GM10266 (cell line): Measurements from ENCODE around the gene TMSB4X.

Source experiments
- DNase-seq: peaks from one replicate; pipeline ENCODE4 v3.0.0; 2012; ENCODE audit errors: extremely low spot score
- CTCF ChIP-seq: IDR thresholded peaks from 2 replicates; pipeline ENCODE4 v1.5.1; 2012; ENCODE audit warnings: mild to moderate bottlenecking, low read depth; ENCODE audit not compliant: control insufficient read depth, insufficient read depth; ENCODE audit errors: missing control alignments

Gene TMSB4X

GRCh38 chrX:13001097-13001496 is 26.2 kb downstream of the TMSB4X start:
- DNase-seq, result no peak
- no peak for TF ChIP-seq CTCF

- no peak for TF ChIP-seq CTCF
Observed at GRCh38 chrX:13001961-13002671, 27.2 kb downstream of the TMSB4X start.

GRCh38 chrX:13005661-13006473 is 31.0 kb downstream of the TMSB4X start:
- no peak for TF ChIP-seq CTCF
- DNase-seq, result peak; percentile 22

More at GRCh38 chrX:13001961-13002671, 27.2 kb downstream of the TMSB4X start:
- DNase-seq, result no peak

- no peak for DNase-seq
- no peak for TF ChIP-seq CTCF
Observed at GRCh38 chrX:13007519-13008188, 32.7 kb downstream of the TMSB4X start.

- no peak for DNase-seq
- no peak for TF ChIP-seq CTCF
Observed at GRCh38 chrX:13008189-13008533, 33.3 kb downstream of the TMSB4X start.

- TF ChIP-seq CTCF, result no peak
- no peak for DNase-seq
Observed at GRCh38 chrX:13008851-13009250, 33.9 kb downstream of the TMSB4X start.
